ENCODE data around the gene ODAD2. TPM values are rescaled to one million over a fixed set of nuclear protein-coding genes. Genes with fewer than 3 reads are reported as not detected.

ODAD2 gene
- total RNA-seq, 1 donor from 2014 or later = 1.8 TPM

- H3K36me3 ChIP-seq (ENCODE audit: control insufficient read depth, insufficient read depth, low read length) = no peaks in the 10 kb centered on the region
- DNase-seq (ENCODE audit: low read depth) = no peak
- TF ChIP-seq CTCF (IDR thresholded peaks at IDR 0.05; ENCODE audit: insufficient read depth, low read length, poor library complexity, severe bottlenecking) = no peak
- no peak overlapping the region for H3K4me3 ChIP-seq (ENCODE audit: low read depth, low read length)
- no peaks in the 10 kb centered on the region for H3K27me3 ChIP-seq (ENCODE audit: control insufficient read depth, insufficient read depth, low read length)
These were observed 199.8 kb downstream of the ODAD2 start for GRCh38 chr10:27799046-27799445.

- TF ChIP-seq CTCF (IDR thresholded peaks at IDR 0.05; ENCODE audit: insufficient read depth, low read length, poor library complexity, severe bottlenecking) = peak; percentile 9
These were observed 204.7 kb downstream of the ODAD2 start for GRCh38 chr10:27794157-27794556.

GRCh38 chr10:27792216-27792615 lies 206.7 kb downstream of the ODAD2 start:
- no peak for DNase-seq (ENCODE audit: low read depth)
- Histone ChIP-seq H3K27me3 (ENCODE audit: control insufficient read depth, insufficient read depth, low read length) (no peaks in the 10 kb centered on the region), H3K36me3 (ENCODE audit: control insufficient read depth, insufficient read depth, low read length) (no peaks in the 10 kb centered on the region), H3K4me3 (ENCODE audit: low read depth, low read length) (no peak overlapping the region)
- no peak for TF ChIP-seq CTCF (IDR thresholded peaks at IDR 0.05; ENCODE audit: insufficient read depth, low read length, poor library complexity, severe bottlenecking)

More at GRCh38 chr10:27794157-27794556, 204.7 kb downstream of the ODAD2 start:
- no peak for DNase-seq (ENCODE audit: low read depth)
- Histone ChIP-seq H3K36me3 (ENCODE audit: control insufficient read depth, insufficient read depth, low read length) (no peaks in the 10 kb centered on the region), H3K27me3 (ENCODE audit: control insufficient read depth, insufficient read depth, low read length) (no peaks in the 10 kb centered on the region), H3K4me3 (ENCODE audit: low read depth, low read length) (no peak overlapping the region)

GRCh38 chr10:27784272-27784671 lies 214.6 kb downstream of the ODAD2 start:
- no peak for DNase-seq (ENCODE audit: low read depth)
- Histone ChIP-seq H3K4me3 (ENCODE audit: low read depth, low read length) (no peak overlapping the region), H3K27me3 (ENCODE audit: control insufficient read depth, insufficient read depth, low read length) (no peaks in the 10 kb centered on the region), H3K36me3 (ENCODE audit: control insufficient read depth, insufficient read depth, low read length) (no peaks in the 10 kb centered on the region)
- TF ChIP-seq CTCF (IDR thresholded peaks at IDR 0.05; ENCODE audit: insufficient read depth, low read length, poor library complexity, severe bottlenecking) = no peak

GRCh38 chr10:27783660-27784059 lies 215.2 kb downstream of the ODAD2 start:
- H3K4me3 ChIP-seq (ENCODE audit: low read depth, low read length) = no peak overlapping the region
- no peaks in the 10 kb centered on the region for H3K36me3 ChIP-seq (ENCODE audit: control insufficient read depth, insufficient read depth, low read length)
- TF ChIP-seq CTCF (IDR thresholded peaks at IDR 0.05; ENCODE audit: insufficient read depth, low read length, poor library complexity, severe bottlenecking) = peak; percentile 58
- no peaks in the 10 kb centered on the region for H3K27me3 ChIP-seq (ENCODE audit: control insufficient read depth, insufficient read depth, low read length)
- DNase-seq (ENCODE audit: low read depth) = peak; percentile 26

GRCh38 chr10:27779462-27780015 lies 219.3 kb downstream of the ODAD2 start:
- Histone ChIP-seq H3K4me3 (ENCODE audit: low read depth, low read length) (no peak overlapping the region), H3K36me3 (ENCODE audit: control insufficient read depth, insufficient read depth, low read length) (no peaks in the 10 kb centered on the region), H3K27me3 (ENCODE audit: control insufficient read depth, insufficient read depth, low read length) (no peaks in the 10 kb centered on the region)
- DNase-seq (ENCODE audit: low read depth) = no peak
- no peak for TF ChIP-seq CTCF (IDR thresholded peaks at IDR 0.05; ENCODE audit: insufficient read depth, low read length, poor library complexity, severe bottlenecking)
